Sigmoid colon (tissue), 7 donors: ENCODE results near the gene ENTR1. TPM values are rescaled to one million over a fixed set of nuclear protein-coding genes. Genes with fewer than 3 reads are reported as not detected.
A peak's percentile ranks its signal among the peaks of the same experiment; 100 is the strongest.

Source experiments
- DNase-seq: peaks from one replicate; pipeline ENCODE4 v3.0.0-alpha.2; 2019
- H3K27ac ChIP-seq, 4 donors: fragments of 200-600 bp; sonication (generic); one replicate each; pipeline ENCODE4 v1.5.1; 2016 to 2019; ENCODE audit warnings: mild to moderate bottlenecking in 1 of 4
- H3K27me3 ChIP-seq, 3 donors: fragments of 200-600 bp; sonication (generic); one replicate each; pipeline ENCODE4 v1.5.1; 2019; ENCODE audit warnings: mild to moderate bottlenecking in 1 of 3
- H3K36me3 ChIP-seq, 4 donors: fragments of 200-600 bp; sonication (generic); one replicate each; pipeline ENCODE4 v1.5.1; 2016 to 2019
- H3K4me1 ChIP-seq, 4 donors: fragments of 200-600 bp; sonication (generic); one replicate each; pipeline ENCODE4 v1.5.1; 2017 to 2019
- H3K4me3 ChIP-seq, 4 donors: fragments of 200-600 bp; sonication (generic); one replicate each; pipeline ENCODE4 v1.5.1; 2017 to 2019; ENCODE audit warnings: mild to moderate bottlenecking in 2 of 4, moderate library complexity in 1 of 4
- H3K9me3 ChIP-seq, 4 donors: fragments of 200-600 bp in 3 of 4; sonication (generic) in 3 of 4; one replicate each; pipeline versions ENCODE4 v1.5.1 to v1.6.1; 2013 to 2019
- CTCF ChIP-seq, 4 experiments: fragments of 450-650 bp in 3 of 4; fragments of 200-600 bp in 1 of 4; IDR thresholded peaks; one replicate each; pipeline ENCODE4 v1.5.1; 2016 to 2019; ENCODE audit warnings: antibody characterized with exemption in 4 of 4, mild to moderate bottlenecking in 3 of 4, moderate library complexity in 2 of 4
- EP300 ChIP-seq, 4 donors: sonication (generic); formaldehyde crosslinking; IDR thresholded peaks; one replicate each; pipeline ENCODE4 v1.6.1; 2017; ENCODE audit warnings: antibody characterized with exemption in 4 of 4
- POLR2A ChIP-seq, 2 donors: fragments of 450-650 bp; IDR thresholded peaks; one replicate each; pipeline ENCODE4 v1.6.1; 2016; ENCODE audit warnings: antibody characterized with exemption in 2 of 2, mild to moderate bottlenecking in 2 of 2, moderate library complexity in 2 of 2
- POLR2AphosphoS5 ChIP-seq, 4 donors: sonication (generic); formaldehyde crosslinking; IDR thresholded peaks; one replicate each; pipeline ENCODE4 v1.6.1; 2017; ENCODE audit warnings: antibody characterized with exemption in 4 of 4
- whole genome bisulfite sequencing, 2 donors: extraction: QIAGEN DNeasy Blood & Tissue Kit; methylation state at CpG; one replicate each; pipeline ENCODE4 v1.1.7; 2013; 5-methylcytosine and 5-hydroxymethylcytosine counted together
- intact Hi-C: fragments of 100-400 bp; cut with DNase I; formaldehyde crosslinking; loops from one replicate; pipeline ENCODE4 v1.15.1; 2023
- polyA plus RNA-seq, 3 donors: library from polyadenylated mRNA; stranded (reverse); fragments of 200-250 nt; gene quantifications; one replicate each; pipeline ENCODE4 v1.2.3, GENCODE V29; 2013
- total RNA-seq, 4 donors: library from RNA; depleted of rRNA; stranded (reverse); fragments of >200 nt; gene quantifications; one replicate each; pipeline ENCODE4 v1.1.0, GENCODE V29; 2016
- donor health status: healthy with polysubstance abuse.
- donor health status: Bipolar disorder and iron deficiency.
- donor health status: healthy.

The ENTR1 gene
- total RNA-seq (10 to 100 TPM; 23.2 to 42.7 (median 32.9) TPM), polyA plus RNA-seq (10 to 100 TPM; 16.2 to 47.2 (median 17.6) TPM)

- H3K27me3 ChIP-seq = no peaks in the 10 kb centered on the region
- H3K4me1 ChIP-seq = peaks cover 0 to 28% (median 23%) of the 10 kb centered on the region in 4 donors
- DNase-seq = peak; percentile 96
- WGBS, 2 donors = 1% methylated on average over 83 of the region's 83 CpGs
- peak within 1 kb of the TSS; percentile 85 to 89 (median 88) for H3K27ac ChIP-seq
- H3K36me3 ChIP-seq = peaks cover 9 to 56% (median 42%) of the 10 kb centered on the region in 4 donors
- no peak for TF ChIP-seq CTCF (IDR thresholded peaks at IDR 0.05)
- peak; percentile 85 to 93 for TF ChIP-seq POLR2A (IDR thresholded peaks at IDR 0.05)
- peak in 1 of 4 donors; percentile 6 for TF ChIP-seq EP300 (IDR thresholded peaks at IDR 0.05)
- TF ChIP-seq POLR2AphosphoS5 (IDR thresholded peaks at IDR 0.05) = peak; percentile 96 to 99 (median 98)
- peak within 1 kb of the TSS; percentile 80 to 98 (median 95) for H3K4me3 ChIP-seq
- no peaks in the 10 kb centered on the region for H3K9me3 ChIP-seq
- intact Hi-C loops = loop anchor here (5.0 kb wide), 1 partner anchor 72 kb away; the partner anchor contains the start of gene SEC16A
Observed at GRCh38 chr9:136410500-136411287, at the start of gene ENTR1, which contains the start of gene PMPCA. TSS of gene ENTR1 (minus strand) at chr9:136410614. CDS start at chr9:136410397, 217 bp downstream. TSS of gene PMPCA (plus strand) at chr9:136410658. CDS start at chr9:136410669, 11 bp downstream.

- TF ChIP-seq CTCF (IDR thresholded peaks at IDR 0.05) = no peak
- no peak for TF ChIP-seq EP300 (IDR thresholded peaks at IDR 0.05)
- TF ChIP-seq POLR2AphosphoS5 (IDR thresholded peaks at IDR 0.05) = no peak
- TF ChIP-seq POLR2A (IDR thresholded peaks at IDR 0.05) = no peak
- Histone ChIP-seq H3K36me3 (peaks cover 65 to 100% (median 90%) of the 10 kb centered on the region in 4 donors), H3K27me3 (no peaks in the 10 kb centered on the region), H3K4me1 (no peaks in the 10 kb centered on the region), H3K27ac (no peak overlapping the region), H3K9me3 (no peaks in the 10 kb centered on the region), H3K4me3 (no peak overlapping the region)
- DNase-seq = no peak
- WGBS, 2 donors = 97% methylated on average over 28 of the region's 28 CpGs
- intact Hi-C loops = no loop called here
Observed at GRCh38 chr9:136459425-136459824, 49.0 kb upstream of the ENTR1 start.

- Histone ChIP-seq H3K27me3 (no peaks in the 10 kb centered on the region), H3K4me1 (no peaks in the 10 kb centered on the region), H3K4me3 (no peak overlapping the region), H3K9me3 (no peaks in the 10 kb centered on the region), H3K27ac (no peak overlapping the region), H3K36me3 (peaks cover 74 to 99% (median 81%) of the 10 kb centered on the region in 4 donors)
- intact Hi-C loops = no loop called here
- no peak for DNase-seq
- WGBS, 2 donors = 97 to 98% methylated on average over 24 of the region's 24 CpGs
- TF ChIP-seq POLR2AphosphoS5 (IDR thresholded peaks at IDR 0.05) = no peak
- TF ChIP-seq EP300 (IDR thresholded peaks at IDR 0.05) = no peak
- no peak for TF ChIP-seq POLR2A (IDR thresholded peaks at IDR 0.05)
- no peak for TF ChIP-seq CTCF (IDR thresholded peaks at IDR 0.05)
Observed at GRCh38 chr9:136457326-136457725, 46.9 kb upstream of the ENTR1 start.

GRCh38 chr9:136456258-136456657 is 45.8 kb upstream of the ENTR1 start:
- H3K27ac ChIP-seq = no peak overlapping the region
- H3K9me3 ChIP-seq = no peaks in the 10 kb centered on the region
- TF ChIP-seq POLR2A (IDR thresholded peaks at IDR 0.05) = no peak
- no peak for TF ChIP-seq EP300 (IDR thresholded peaks at IDR 0.05)
- H3K27me3 ChIP-seq = no peaks in the 10 kb centered on the region
- H3K36me3 ChIP-seq = peaks cover 68 to 97% (median 79%) of the 10 kb centered on the region in 4 donors
- intact Hi-C loops = no loop called here
- 86 to 91% methylated on average over 9 of the region's 9 CpGs for WGBS, 2 donors
- DNase-seq = no peak
- no peak overlapping the region for H3K4me3 ChIP-seq
- no peaks in the 10 kb centered on the region for H3K4me1 ChIP-seq
